HPDE6-E6E7 (cell line): Measurements from ENCODE around the gene SYNGR1.
A peak's percentile ranks its signal among the peaks of the same experiment; 100 is the strongest.

Experiments
- DNase-seq: peaks from one replicate; pipeline ENCODE4 v3.0.0; 2011; ENCODE audit warnings: missing footprints; ENCODE audit errors: extremely low spot score

SYNGR1 gene

GRCh38 chr22:39349967-39350726 lies at the start of gene SYNGR1:
Gene SYNGR1, plus strand, starts transcription at chr22:39349991. Its CDS starts 20 bp downstream, at chr22:39350011.
- no peak for DNase-seq

- DNase-seq: no peak
Measured at GRCh38 chr22:39300186-39300830, 49.5 kb upstream of the SYNGR1 start.

DNA sequence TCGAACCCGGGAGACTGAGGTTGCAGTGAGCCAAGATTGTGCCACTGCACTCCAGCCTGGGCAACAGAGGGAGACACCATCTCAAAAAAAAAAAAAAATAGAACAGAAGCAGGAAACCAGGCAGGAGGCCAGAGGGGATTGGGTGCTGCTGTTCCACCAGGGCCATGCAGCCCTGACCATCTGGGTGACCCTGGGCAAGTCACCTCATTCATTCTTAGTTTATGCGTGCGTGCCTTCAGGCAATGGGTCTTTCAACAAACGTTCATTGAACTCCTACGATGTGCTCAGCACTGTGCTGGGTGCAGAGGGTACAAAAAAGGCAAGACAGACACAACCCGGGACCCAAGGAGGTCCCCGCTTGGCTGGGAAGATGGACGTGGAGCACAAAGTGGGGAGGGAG lies 48.7 kb upstream of the SYNGR1 start:
- DNase-seq: no peak

- no peak for DNase-seq
Measured at GRCh38 chr22:39301926-39302325, 47.9 kb upstream of the SYNGR1 start.

GRCh38 chr22:39302431-39302960 lies 47.3 kb upstream of the SYNGR1 start:
- DNase-seq: no peak

- DNase-seq: no peak
Measured at GRCh38 chr22:39303358-39303757, 46.4 kb upstream of the SYNGR1 start.

GRCh38 chr22:39303892-39304671 lies 45.7 kb upstream of the SYNGR1 start:
- no peak for DNase-seq

DNA sequence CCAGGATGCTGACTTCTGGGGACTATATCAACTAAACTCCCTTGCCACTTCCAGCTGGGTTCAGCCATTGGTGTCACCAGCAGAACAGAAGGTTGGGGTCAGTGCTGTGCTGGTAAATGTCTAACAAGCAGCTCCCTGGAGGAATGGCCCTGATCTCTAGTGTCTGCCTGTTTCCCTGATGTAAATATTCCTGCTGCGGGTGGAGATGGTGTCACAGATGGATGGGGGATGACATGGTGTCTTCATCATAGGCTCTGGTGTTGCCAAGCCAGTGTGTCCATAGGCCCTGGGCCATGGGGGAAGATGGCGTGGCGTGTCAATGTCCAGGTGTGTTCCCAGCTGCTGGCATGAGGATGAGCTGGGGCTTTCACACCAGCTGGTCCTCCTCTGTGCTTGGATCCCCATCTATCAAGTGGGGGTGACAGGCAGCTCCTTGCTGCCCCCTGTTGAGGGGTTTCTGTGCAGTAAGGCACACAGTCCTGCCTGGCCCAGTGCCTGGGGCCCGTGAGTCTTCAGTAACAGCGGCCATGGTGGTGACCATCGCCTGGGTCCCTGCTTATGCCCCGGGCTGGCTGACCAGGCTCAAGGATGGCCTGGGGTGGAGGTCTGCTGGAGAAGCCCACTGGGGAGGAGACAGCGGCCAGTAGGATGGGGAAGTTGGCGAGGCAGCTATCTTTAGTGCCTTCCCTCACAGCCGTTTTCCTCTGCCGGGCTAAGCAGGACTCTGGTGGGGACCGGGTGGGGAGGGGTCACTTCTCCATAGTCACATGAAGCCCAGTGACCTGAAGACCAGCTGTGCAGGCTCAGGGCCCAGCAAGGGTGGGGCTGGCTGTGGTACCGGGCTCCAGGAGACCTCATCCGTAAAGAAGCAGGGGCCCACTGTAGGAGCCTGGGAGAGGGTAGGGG lies 43.1 kb upstream of the SYNGR1 start:
- DNase-seq: no peak

- peak; percentile 75 for DNase-seq
Measured at GRCh38 chr22:39308614-39309363, 41.0 kb upstream of the SYNGR1 start.

DNA sequence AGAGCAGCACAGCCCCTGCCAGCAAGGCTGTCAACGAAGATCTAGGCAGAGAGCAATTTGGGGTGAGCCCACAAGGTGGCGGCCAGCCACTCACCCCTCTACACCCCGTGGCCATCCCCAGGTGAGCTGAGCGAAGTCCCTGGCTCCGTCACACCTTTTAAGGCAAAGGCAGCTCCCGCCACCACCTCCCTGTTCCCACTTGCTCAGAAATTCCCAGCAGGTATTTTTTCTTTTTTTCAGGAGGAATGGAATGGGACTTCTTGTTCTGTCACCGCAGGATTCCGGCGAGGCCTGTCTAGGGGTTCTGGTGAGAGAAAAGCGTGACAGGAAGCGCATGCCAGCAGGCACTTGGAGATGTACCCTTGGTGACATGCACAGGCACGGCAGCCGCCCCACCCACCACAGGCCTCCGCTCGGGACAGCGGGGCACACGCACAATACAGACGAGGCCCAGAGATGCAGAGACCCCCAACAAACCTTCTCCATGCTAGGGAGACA lies 40.4 kb upstream of the SYNGR1 start:
- DNase-seq: peak; percentile 71

- DNase-seq: no peak
Measured at GRCh38 chr22:39309881-39310714, 39.7 kb upstream of the SYNGR1 start.

DNA sequence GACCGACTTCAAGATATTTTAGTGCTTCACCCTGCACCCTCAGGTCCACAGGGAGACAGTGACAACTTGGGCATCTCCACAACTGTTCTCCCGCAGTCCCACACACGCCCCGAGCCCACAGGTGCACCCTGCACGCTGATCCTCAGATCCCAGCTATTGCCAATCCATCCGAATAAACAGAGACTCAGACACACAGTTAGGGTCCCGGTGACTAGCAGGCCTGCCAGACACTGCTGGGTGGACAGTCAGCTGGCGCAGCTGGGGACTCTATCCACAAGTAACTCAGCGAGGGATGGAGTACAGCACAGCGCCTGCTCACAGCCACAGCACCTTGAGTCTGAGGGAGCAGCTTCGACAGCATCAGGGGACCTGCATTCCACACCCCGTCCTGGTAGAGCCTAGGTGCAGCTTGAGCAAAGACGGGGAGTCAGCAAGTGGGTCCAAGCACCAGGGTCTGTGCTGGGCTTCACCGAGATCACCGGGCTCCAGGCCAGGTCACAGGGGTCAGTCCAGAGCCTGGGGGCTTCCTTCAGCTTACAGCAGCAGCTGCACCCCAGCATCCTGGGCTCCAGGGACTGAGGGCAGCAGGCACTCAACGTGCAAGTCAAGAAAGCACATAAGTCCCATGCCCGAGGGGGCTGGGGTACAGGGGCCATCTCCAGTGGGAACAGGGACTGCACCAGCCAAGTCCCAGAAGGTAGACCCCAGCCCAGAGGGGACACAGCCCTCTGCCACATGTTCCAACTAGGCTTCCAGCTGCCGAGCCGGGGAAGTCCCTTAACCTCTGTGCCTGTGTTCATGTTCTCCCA lies 38.0 kb upstream of the SYNGR1 start:
- no peak for DNase-seq

DNA sequence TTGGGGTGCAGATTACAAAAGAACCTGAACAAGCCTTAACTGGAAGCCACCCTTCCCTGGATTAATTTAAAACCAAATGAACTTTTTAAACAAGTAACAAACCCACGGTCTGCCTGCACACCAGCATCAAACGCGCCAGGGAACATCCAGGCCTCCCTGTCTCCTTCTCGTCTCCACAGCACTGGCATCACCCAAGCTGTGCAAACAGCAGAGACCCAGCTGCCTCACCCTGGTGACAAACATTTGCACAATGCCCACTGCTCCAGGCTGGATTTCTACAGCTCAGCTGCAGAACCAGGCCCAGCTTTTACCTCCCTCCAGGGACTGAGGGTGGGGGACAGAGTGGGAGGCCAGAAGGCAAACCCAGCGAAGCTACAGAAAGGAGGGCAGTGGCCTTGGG lies 37.4 kb upstream of the SYNGR1 start:
- no peak for DNase-seq

DNA sequence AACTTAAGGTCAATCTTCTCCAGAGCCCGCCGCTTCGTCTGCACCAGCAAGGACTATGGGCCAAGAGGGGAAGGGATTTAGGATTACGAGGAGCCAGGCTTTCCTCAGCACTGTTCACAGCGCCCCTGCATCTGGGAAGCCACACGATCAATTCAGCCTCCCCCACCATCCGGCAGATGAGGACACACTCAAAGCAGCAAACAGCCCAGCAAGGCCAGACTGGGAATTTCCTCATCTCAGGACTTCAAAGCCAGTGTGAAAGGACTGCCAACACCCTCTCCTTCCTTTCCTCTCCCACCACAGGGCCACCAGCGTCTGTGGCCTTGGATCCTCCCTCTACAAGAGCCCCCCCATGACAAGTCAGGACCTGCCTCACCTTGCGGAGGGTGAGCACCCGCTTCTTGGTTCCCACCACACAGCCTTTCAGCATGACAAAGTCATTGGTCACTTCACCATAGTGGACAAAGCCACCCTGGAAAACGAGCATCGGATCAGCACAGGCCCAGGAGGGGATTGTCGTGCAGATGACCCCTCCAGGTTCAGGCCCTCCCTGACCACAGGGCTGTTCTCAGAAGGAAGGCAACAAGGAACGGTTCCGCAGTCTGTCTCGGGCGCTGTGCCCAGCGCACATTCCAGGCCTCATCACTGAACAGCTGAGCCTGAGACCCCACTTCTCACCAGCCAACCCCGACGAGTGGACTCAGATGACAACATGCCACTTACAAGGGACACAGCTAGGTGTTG lies 36.4 kb upstream of the SYNGR1 start:
- no peak for DNase-seq

GRCh38 chr22:39314251-39314971 lies 35.4 kb upstream of the SYNGR1 start:
- DNase-seq: no peak

DNA sequence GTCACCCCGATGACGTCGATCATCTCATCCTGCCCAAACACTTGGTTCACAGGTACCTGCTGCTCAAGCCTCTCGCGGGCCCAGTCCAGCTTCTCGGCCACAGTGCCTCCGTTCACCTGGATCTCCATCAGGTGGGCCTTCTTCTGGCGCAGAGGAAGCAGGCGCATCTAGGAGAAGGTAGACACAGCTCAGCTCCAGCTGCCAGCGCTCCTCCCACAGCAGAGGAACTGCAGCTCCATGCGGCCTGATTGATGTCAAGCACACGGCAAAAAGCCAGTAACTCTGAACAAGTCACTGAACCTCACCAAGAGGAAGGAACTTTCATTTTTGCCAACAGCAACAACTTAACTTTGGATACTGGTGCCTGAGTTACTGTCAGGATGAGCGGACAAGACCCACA lies 34.4 kb upstream of the SYNGR1 start:
- no peak for DNase-seq

GRCh38 chr22:39316440-39317083 lies 33.2 kb upstream of the SYNGR1 start:
- peak; percentile 48 for DNase-seq
